ENCODE measurements around the gene SLCO2A1.

DNA sequence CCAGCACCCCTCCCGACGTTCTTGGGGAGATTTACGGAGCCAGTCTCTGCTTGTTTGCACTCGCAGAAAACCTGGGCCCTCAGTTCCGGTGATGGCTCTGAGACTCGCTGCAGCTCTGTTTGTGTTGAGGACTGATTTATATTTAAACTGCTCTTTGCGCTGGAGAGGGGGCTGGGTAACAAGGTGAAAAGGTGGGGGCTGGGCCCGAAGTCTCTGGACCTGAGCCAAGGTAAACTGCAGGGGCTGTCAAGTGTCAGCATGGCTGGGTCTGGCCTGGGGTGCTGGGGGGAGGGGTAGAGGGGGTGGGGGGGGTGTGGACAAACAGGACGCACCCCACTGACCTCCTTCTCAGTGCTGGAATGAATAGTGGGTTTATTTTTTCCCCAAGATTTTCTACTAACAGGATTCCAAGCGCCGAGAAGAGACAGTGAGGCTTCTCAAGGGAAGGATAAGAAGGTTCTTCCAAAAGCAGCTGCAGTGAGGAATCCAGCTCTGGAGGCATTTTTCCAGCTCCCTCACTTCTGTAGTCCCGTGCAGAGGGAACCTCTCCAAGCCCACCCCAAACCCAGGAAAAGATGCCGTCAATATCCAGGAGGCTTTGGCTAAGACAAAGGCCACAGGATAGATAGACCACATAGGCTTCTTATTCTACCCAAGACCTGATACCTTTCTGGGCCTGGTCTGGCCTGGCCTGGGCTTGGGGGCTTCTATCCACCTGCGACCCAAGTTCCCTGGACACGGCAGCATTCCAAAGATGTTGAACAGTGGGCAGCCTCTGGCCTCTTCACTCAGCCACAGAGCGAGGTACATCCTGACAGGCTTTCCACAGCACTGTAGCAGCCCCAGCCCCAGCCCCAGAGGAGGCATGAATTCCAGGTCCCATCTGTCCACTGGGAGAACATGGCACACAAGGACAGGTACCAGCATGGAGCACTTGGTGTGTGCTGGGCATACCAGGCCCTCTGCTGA is 938 bp upstream of the SLCO2A1 start:
- TF ChIP-seq, protein P1, sequence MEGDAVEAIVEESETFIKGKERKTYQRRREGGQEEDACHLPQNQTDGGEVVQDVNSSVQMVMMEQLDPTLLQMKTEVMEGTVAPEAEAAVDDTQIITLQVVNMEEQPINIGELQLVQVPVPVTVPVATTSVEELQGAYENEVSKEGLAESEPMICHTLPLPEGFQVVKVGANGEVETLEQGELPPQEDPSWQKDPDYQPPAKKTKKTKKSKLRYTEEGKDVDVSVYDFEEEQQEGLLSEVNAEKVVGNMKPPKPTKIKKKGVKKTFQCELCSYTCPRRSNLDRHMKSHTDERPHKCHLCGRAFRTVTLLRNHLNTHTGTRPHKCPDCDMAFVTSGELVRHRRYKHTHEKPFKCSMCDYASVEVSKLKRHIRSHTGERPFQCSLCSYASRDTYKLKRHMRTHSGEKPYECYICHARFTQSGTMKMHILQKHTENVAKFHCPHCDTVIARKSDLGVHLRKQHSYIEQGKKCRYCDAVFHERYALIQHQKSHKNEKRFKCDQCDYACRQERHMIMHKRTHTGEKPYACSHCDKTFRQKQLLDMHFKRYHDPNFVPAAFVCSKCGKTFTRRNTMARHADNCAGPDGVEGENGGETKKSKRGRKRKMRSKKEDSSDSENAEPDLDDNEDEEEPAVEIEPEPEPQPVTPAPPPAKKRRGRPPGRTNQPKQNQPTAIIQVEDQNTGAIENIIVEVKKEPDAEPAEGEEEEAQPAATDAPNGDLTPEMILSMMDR (IDR thresholded peaks at IDR 0.05) = no peak
- no peak for TF ChIP-seq POLR2A (IDR thresholded peaks at IDR 0.05)
